Upper lobe of left lung (tissue), 6 donors: ENCODE data around the gene RTN4. TPM values are rescaled to one million over a fixed set of nuclear protein-coding genes. Genes with fewer than 3 reads are reported as not detected.

Source experiments
- ATAC-seq, 2 donors: fragments of 200-7000 bp; cut with Tn5 transposase; one replicate each; pipeline ENCODE4 v1.9.1; 2022; ENCODE audit warnings: mild to moderate bottlenecking in 2 of 2, moderate library complexity in 2 of 2; ENCODE audit not compliant: low FRiP score in 2 of 2
- DNase-seq, 2 donors: peaks; one replicate each; pipeline ENCODE4 v3.0.0-alpha.2; 2019 to 2020
- H3K27ac ChIP-seq, 4 donors: fragments of 200-600 bp; sonication (generic); one replicate each; pipeline ENCODE4 v1.5.1; 2016 to 2019
- H3K27me3 ChIP-seq, 4 donors: fragments of 200-600 bp; sonication (generic); one replicate each; pipeline ENCODE4 v1.5.1; 2017 to 2019
- H3K36me3 ChIP-seq, 4 donors: fragments of 200-600 bp; sonication (generic); one replicate each; pipeline ENCODE4 v1.5.1; 2016 to 2019
- H3K4me1 ChIP-seq, 4 donors: fragments of 200-600 bp; sonication (generic); one replicate each; pipeline ENCODE4 v1.5.1; 2018 to 2019
- H3K4me3 ChIP-seq, 4 donors: fragments of 200-600 bp; sonication (generic); one replicate each; pipeline ENCODE4 v1.5.1; 2017 to 2019; ENCODE audit warnings: mild to moderate bottlenecking in 2 of 4, moderate library complexity in 1 of 4
- H3K9me3 ChIP-seq, 4 donors: fragments of 200-600 bp; sonication (generic); one replicate each; pipeline ENCODE4 v1.5.1; 2018 to 2019
- CTCF ChIP-seq, 6 experiments: fragments of 450-650 bp in 4 of 6; fragments of 200-600 bp in 2 of 6; sonication (generic) in 2 of 6; IDR thresholded peaks; one replicate each; pipeline ENCODE4 v1.5.1; 2016 to 2019; ENCODE audit warnings: antibody characterized with exemption in 6 of 6
- EP300 ChIP-seq, 4 donors: sonication (generic); formaldehyde crosslinking; IDR thresholded peaks; one replicate each; pipeline ENCODE4 v1.5.1; 2017; ENCODE audit warnings: antibody characterized with exemption in 4 of 4, control low read depth in 2 of 4
- POLR2A ChIP-seq, 4 donors: fragments of 450-650 bp; IDR thresholded peaks; one replicate each; pipeline ENCODE4 v1.5.1; 2016 to 2017; ENCODE audit warnings: antibody characterized with exemption in 4 of 4, mild to moderate bottlenecking in 2 of 4
- POLR2AphosphoS5 ChIP-seq, 2 donors: sonication (generic); formaldehyde crosslinking; IDR thresholded peaks; one replicate each; pipeline ENCODE4 v1.5.1; 2017; ENCODE audit warnings: antibody characterized with exemption in 2 of 2
- WGBS, 2 donors: methylation state at CpG; one replicate each; pipeline ENCODE4 v1.1.5; 2017 to 2018; 5-methylcytosine and 5-hydroxymethylcytosine counted together
- total RNA-seq, 6 donors: library from RNA; depleted of rRNA in 4 of 6; stranded (reverse); fragments of >200 nt in 4 of 6; gene quantifications; one replicate each; pipeline versions ENCODE4 v1.1.0 to v1.2.1, GENCODE V29; 2016 to 2021
- donor health status: DM: no; HTN: no; CAD: no; lungs with moderate emphysema.
- donor health status: DM: no; HTN: yes; CAD: no; lungs with severe emphysema.

The RTN4 gene
- total RNA-seq, 6 donors from 2014 or later = 128 to 345 (median 233) TPM

- H3K4me1 ChIP-seq = peaks cover 27 to 61% (median 46%) of the 10 kb centered on the region in 4 donors
- no peak for ATAC-seq
Observed at GRCh38 chr2:54984476-54984875, 65.8 kb downstream of the RTN4 start.

GRCh38 chr2:54983345-54984220 lies 66.7 kb downstream of the RTN4 start:
- 53 to 71% methylated on average over 3 of the region's 3 CpGs for WGBS, 2 donors
- peaks cover 27 to 66% (median 47%) of the 10 kb centered on the region in 4 donors for H3K4me1 ChIP-seq
- no peaks in the 10 kb centered on the region for H3K27me3 ChIP-seq
- H3K9me3 ChIP-seq = no peaks in the 10 kb centered on the region
- DNase-seq = no peak
- H3K36me3 ChIP-seq = peaks cover 0 to 42% (median 3%) of the 10 kb centered on the region in 4 donors
- H3K4me3 ChIP-seq = no peak overlapping the region
- no peak for TF ChIP-seq POLR2AphosphoS5 (IDR thresholded peaks at IDR 0.05)
- TF ChIP-seq POLR2A (IDR thresholded peaks at IDR 0.05) = no peak
- TF ChIP-seq CTCF (IDR thresholded peaks at IDR 0.05) = no peak
- no peak for TF ChIP-seq EP300 (IDR thresholded peaks at IDR 0.05)
- no peak for ATAC-seq
- H3K27ac ChIP-seq = peak overlapping the region in 1 of 4 donors; percentile 6

More at GRCh38 chr2:54984476-54984875, 65.8 kb downstream of the RTN4 start:
- TF ChIP-seq CTCF (IDR thresholded peaks at IDR 0.05) (no peak), POLR2A (IDR thresholded peaks at IDR 0.05) (no peak), EP300 (IDR thresholded peaks at IDR 0.05) (no peak), POLR2AphosphoS5 (IDR thresholded peaks at IDR 0.05) (no peak)
- DNase-seq = no peak
- Histone ChIP-seq H3K9me3 (no peaks in the 10 kb centered on the region), H3K27me3 (no peaks in the 10 kb centered on the region), H3K36me3 (peaks cover 0 to 42% (median 3%) of the 10 kb centered on the region in 4 donors), H3K4me3 (no peak overlapping the region), H3K27ac (no peak overlapping the region)

DNA sequence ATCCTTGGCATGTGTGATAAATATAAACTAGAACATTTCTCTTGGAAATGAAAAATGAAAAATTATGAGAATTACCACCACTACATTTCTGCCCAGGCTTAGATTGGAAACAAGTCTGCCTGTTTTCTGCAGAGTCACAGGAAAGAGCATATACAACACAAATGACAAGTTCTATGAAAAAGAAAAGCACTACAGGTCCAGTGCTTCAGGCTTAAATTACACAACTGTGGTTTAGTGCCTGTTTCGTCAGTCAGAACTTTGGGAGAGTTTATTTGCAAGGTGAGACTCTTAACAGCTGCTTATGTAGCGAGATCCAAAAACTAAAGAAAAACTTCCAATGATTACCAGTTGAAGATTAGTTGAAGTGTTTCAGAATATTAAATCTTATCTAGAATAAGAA lies 68.9 kb downstream of the RTN4 start:
- peaks cover 44 to 73% (median 58%) of the 10 kb centered on the region in 4 donors for H3K4me1 ChIP-seq
- WGBS, 2 donors = 50 to 51% methylated on average over 2 of the region's 2 CpGs

GRCh38 chr2:54979321-54980044 lies 70.8 kb downstream of the RTN4 start:
- Histone ChIP-seq H3K9me3 (no peaks in the 10 kb centered on the region), H3K27me3 (no peaks in the 10 kb centered on the region), H3K36me3 (peaks cover 0 to 25% (median 0%) of the 10 kb centered on the region in 4 donors), H3K4me1 (peaks cover 50 to 73% (median 61%) of the 10 kb centered on the region in 4 donors), H3K4me3 (no peak overlapping the region), H3K27ac (peak overlapping the region in 3 of 4 donors; percentile 37 to 64 (median 52))
- DNase-seq (peak in 1 of 2 donors; percentile 76), ATAC-seq (peak in 1 of 2 donors; percentile 39)
- WGBS, 2 donors = 39 to 49% methylated on average over 4 of the region's 4 CpGs
- TF ChIP-seq POLR2AphosphoS5 (IDR thresholded peaks at IDR 0.05) = no peak
- no peak for TF ChIP-seq CTCF (IDR thresholded peaks at IDR 0.05)
- no peak for TF ChIP-seq POLR2A (IDR thresholded peaks at IDR 0.05)
- TF ChIP-seq EP300 (IDR thresholded peaks at IDR 0.05) = no peak

More for the DNA sequence above, 68.9 kb downstream of the RTN4 start:
- peak in 1 of 2 donors; percentile 37 for ATAC-seq
- TF ChIP-seq POLR2AphosphoS5 (IDR thresholded peaks at IDR 0.05) (no peak), EP300 (IDR thresholded peaks at IDR 0.05) (no peak), POLR2A (IDR thresholded peaks at IDR 0.05) (no peak), CTCF (IDR thresholded peaks at IDR 0.05) (no peak)
- peaks cover 0 to 35% (median 0%) of the 10 kb centered on the region in 4 donors for H3K36me3 ChIP-seq
- no peak overlapping the region for H3K4me3 ChIP-seq
- H3K27ac ChIP-seq = peak overlapping the region in 3 of 4 donors; percentile 1 to 64 (median 23)
- H3K9me3 ChIP-seq = no peaks in the 10 kb centered on the region
- no peak for DNase-seq
- H3K27me3 ChIP-seq = no peaks in the 10 kb centered on the region
